Lower leg skin (tissue), 3 donors: ENCODE measurements around the gene CCNYL1.

Source experiments
- POLR2A ChIP-seq, 2 donors: fragments of 450-650 bp; IDR thresholded peaks; one replicate each; pipeline ENCODE4 v1.6.1; 2016 to 2017; ENCODE audit warnings: antibody characterized with exemption in 2 of 2, mild to moderate bottlenecking in 1 of 2, moderate library complexity in 1 of 2
- TF ChIP-seq, protein P1 (sequence below), 3 donors: fragments of 450-650 bp; IDR thresholded peaks; one replicate each; pipeline ENCODE4 v1.5.1; 2016; ENCODE audit warnings: antibody characterized with exemption in 3 of 3, mild to moderate bottlenecking in 3 of 3, moderate library complexity in 2 of 3

DNA sequence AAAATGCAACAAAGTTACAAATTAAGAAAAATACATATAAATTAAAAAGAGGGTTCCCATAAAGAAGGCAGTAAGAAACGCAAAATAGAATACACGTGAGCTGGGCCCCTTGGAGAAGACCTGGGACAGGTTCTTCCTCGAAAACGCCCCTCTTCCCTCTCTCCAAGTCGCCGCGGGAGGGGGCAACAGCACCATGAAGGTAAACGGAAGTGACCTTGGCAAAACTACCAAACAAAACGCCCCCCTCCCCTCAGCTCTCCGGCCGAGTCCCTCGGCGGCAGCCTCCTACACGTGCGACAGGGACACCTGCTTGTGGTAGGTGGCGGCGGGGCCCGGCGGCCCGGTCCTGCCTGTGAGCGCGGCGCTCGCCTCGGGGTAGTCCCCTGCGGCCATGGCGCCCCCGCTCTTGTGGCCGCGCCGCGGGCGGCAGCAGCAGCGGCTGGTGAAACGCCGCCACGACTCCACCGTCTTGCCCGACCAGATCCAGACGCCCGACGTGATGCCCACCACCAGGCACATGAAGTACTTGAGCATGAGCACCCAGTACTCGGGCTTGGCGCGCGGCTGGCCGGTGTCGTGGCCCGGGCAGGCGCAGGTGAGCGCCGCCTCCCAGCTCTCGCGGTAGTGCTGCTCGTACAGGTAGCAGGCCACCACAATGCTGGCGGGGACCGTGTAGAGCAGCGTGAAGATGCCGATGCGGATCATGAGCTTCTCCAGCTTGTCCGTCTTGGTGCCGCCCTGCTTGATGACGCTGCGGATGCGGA, 55.4 kb downstream of the CCNYL1 start:
- TF ChIP-seq, protein P1, sequence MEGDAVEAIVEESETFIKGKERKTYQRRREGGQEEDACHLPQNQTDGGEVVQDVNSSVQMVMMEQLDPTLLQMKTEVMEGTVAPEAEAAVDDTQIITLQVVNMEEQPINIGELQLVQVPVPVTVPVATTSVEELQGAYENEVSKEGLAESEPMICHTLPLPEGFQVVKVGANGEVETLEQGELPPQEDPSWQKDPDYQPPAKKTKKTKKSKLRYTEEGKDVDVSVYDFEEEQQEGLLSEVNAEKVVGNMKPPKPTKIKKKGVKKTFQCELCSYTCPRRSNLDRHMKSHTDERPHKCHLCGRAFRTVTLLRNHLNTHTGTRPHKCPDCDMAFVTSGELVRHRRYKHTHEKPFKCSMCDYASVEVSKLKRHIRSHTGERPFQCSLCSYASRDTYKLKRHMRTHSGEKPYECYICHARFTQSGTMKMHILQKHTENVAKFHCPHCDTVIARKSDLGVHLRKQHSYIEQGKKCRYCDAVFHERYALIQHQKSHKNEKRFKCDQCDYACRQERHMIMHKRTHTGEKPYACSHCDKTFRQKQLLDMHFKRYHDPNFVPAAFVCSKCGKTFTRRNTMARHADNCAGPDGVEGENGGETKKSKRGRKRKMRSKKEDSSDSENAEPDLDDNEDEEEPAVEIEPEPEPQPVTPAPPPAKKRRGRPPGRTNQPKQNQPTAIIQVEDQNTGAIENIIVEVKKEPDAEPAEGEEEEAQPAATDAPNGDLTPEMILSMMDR (IDR thresholded peaks at IDR 0.05): no peak
- TF ChIP-seq POLR2A (IDR thresholded peaks at IDR 0.05): no peak
